Tibial nerve (tissue), 4 donors: ENCODE results near the gene ANKRD45.

Experiments used
- CTCF ChIP-seq, 5 experiments: fragments of 200-600 bp in 3 of 5; fragments of 450-650 bp in 2 of 5; sonication (generic) in 3 of 5; IDR thresholded peaks; one replicate each; pipeline ENCODE4 v1.5.1; 2016 to 2019; ENCODE audit warnings: antibody characterized with exemption in 5 of 5, mild to moderate bottlenecking in 3 of 5, moderate library complexity in 2 of 5
- EP300 ChIP-seq, 2 donors: sonication (generic); formaldehyde crosslinking; IDR thresholded peaks; one replicate each; pipeline ENCODE4 v1.6.1; 2017; ENCODE audit warnings: antibody characterized with exemption in 2 of 2, mild to moderate bottlenecking in 1 of 2

DNA sequence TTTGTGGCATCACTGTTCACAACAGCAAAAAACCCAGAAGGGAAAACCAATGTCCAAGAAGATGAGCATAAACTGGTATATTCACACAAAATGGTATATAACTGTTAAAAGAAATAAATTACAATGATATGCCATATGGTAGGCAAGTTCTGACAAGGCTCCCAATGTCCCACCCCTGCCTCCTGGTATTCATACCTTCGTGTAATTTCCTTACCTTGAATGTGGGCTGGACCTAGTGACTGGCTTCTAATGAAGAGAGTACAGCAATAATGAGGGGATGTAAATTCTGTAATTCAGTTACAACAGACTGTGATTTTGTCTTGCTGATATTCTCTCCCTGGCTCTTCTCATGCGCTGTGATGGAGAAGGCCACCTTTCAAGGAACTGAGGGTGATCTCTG, 9.3 kb downstream of the ANKRD45 start:
- TF ChIP-seq CTCF (IDR thresholded peaks at IDR 0.05) = no peak
- no peak for TF ChIP-seq EP300 (IDR thresholded peaks at IDR 0.05)
